ENCODE data around the gene SLC35E3.
"Not testable (repeated sequence)": the region's sequence is repeated elsewhere in the genome, so short reads cannot be mapped to it uniquely, and the experiment has no call there.

The SLC35E3 gene

DNA sequence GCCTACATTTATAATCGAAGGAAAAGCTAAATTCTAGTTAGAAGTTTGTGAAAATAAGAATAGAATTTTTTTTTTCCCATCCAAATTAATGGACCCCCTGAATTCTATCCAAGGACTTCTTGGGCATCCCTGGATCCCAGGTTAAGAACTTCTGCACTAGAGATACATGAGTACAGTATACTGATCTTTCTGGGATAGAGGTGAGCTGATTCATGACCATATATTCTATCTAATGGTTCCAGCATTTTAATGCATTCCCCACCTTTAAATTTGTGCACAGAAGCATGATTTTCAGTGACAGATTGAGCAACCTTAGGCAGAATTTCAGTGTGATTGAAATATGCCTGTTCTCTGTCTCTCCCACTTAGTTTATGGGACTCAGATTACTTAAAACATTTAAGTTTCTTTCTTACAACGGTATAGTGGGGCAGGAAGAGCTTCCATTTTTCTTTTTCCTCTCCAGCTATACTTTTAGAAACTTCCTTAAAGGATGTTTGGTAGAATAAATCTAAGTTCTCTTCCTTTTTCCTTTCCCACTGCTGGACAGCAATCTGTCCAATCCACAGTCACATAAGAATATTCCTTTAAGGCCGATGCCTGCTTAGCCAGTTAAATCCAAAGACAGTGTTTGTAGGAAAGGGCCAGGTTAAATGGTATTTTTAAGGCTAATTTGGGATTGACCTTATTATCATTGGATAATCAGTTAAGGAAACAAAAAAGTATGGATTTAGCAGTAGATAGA, 68.7 kb downstream of the SLC35E3 start:
- DNase-seq = no peak

DNA sequence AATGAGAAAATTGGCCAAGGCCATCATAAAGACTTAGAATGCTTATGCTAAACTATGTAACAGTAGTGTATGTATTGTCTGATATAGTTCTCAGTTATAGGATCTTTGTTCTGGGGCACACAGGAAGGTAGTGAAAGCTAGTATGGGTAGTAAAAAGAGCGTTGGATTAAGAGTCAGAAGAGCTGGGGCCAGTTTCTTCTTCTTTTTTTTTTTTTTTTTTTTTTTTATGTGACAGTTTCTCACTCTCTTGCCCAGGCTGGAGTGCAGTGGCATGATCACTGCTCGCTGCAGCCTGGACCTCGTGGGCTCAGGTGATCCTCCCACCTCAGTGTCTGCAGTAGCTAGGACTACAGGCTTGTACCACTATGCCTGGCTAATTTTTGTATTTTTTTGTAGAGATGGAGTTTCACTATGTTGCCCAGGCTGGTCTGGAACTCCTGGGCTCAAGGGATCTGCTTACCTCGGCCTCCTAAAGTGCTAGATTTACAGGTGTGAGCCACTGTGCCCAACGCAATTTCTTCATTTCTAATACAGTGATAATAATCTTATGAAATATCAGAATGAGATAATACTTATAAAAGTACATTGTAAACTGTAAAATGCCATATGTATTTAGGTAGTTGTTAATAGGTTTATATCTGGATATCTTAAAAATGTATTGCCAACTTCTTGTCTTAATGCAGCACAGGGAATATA, 69.4 kb downstream of the SLC35E3 start:
- no peak for DNase-seq

DNA sequence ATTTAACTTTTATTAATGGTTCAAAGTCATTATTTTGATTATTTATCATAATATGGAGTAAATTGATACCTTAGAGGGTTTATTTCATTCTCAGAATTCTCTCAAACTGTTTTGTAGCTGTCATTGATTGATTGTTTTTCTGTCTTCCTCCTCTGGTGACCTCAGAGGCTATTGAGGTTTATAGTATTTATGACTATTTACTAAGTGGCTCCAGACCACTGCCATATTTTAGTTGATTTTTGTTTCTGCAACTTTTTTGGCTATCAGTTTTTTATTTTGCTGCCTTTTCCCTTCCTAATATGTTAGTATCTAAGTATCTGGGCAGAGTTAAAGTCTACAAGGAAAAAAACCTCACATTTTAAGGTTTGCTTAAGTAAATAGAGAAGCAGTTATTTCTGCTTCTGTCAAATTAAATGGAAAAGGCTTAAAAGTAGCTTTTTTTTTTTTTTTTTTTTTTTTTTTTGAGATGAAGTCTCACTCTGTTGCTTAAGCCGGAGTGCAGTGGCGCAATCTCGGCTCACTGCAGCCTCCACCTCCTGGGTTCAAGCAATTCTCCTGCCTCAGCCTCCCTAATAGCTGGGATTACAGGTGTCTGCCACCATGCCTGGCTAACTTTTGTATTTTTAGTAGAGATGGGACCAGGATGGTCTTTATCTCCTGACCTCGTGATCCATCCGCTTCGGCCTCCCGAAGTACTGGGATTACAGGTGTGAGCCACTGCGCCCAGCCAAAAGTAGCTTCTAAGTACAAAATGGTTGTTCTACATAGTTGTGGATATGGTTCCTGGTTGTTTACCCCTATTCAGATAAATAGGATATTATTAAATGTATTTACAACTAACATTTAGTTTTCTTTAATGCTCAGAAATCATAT, 70.2 kb downstream of the SLC35E3 start:
- DNase-seq = no peak

DNA sequence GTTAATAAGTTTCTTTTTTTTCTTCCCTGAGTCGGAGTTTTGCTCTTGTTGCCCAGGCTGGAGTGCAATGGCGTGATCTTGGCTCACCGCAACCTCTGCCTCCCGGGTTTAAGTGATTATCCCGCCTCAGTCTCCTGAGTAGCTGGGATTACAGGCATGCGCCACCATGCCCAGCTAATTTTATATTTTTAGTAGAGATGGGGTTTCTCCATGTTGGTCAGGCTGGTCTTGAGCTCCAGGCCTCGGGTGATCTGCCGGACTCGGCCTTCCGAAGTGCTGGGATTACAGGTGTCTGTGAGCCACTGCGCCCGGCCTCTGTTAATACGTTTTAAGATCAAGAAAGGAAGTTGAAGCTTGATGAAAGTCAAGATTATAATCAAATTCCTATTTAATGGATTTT, 73.5 kb downstream of the SLC35E3 start:
- not testable (repeated sequence) for DNase-seq

DNA sequence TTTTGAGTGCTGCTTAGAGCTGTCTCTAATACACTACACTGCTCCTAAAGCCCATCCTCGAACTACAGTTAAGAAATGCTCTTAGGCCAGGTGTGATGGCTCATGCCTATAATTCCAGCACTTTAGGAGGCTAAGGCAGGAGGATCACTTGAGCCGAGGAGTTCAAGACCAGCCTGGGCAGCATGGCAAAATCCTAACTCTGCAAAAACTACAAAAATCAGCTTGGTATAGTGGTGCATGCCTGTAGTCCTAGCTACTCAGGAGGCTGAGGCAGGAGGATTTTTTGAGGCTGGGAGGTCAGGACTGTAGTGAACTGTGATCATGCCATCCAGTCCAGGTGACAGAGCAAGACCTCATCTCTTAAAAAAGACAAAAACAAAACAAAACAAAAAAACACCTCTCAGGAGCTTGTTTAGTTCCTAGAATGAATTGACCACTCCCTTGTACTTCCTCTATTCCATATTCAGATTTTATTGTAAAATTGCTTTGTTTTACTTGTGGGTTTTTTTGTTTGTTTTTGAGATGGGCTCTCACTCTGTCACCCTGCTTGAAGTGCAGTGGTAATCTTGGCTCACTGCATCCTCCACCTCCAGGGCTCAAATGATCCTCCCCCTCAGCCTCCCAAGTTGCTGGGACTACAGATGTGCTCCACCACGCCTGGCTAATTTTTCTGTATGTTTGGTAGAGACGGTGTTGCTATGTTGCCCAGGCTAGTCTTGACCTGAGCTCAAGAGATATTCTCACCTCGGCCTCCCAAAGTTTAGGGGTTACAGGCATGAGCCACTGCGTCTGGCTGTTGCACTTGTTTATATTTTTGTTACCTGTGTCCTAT, 75.6 kb downstream of the SLC35E3 start:
- DNase-seq = no peak

DNA sequence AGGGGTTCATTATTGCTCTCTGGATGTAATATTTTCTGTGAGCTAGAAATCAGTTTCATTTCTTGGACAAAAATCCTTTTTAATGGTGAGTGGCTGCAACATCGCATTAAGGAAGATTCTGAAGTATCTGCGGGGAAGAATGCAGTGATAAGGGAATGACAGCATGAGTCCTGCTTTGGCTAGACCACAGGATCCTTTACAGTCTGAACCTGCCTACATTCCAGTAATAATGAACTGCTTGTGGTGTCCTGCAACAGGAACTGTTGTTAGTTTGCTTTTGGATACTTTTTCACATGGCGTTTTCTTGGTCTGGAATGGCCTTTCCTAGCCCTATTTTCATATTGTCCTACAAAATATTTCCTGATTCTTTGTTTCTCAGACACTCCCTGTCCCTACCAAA, 77.7 kb downstream of the SLC35E3 start:
- no peak for DNase-seq

DNA sequence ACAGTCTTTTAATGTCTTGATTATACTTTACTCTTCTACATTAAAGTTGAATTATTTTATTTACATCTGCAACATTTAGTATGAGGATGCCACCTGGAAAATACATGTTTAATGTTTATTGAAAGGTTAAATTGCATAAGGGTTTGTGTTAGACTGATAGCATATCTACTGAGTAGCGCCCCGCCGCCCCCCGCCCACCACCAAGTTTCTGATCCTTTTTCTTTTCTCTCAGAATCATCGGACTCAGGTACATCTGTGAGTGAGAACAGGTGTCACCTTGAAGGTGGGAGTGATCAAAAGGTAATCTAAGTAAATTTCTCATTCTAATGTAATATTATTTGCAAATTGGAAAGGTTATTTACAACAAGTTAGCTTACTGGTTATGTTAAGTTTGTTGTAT, 78.2 kb downstream of the SLC35E3 start:
- no peak for DNase-seq

DNA sequence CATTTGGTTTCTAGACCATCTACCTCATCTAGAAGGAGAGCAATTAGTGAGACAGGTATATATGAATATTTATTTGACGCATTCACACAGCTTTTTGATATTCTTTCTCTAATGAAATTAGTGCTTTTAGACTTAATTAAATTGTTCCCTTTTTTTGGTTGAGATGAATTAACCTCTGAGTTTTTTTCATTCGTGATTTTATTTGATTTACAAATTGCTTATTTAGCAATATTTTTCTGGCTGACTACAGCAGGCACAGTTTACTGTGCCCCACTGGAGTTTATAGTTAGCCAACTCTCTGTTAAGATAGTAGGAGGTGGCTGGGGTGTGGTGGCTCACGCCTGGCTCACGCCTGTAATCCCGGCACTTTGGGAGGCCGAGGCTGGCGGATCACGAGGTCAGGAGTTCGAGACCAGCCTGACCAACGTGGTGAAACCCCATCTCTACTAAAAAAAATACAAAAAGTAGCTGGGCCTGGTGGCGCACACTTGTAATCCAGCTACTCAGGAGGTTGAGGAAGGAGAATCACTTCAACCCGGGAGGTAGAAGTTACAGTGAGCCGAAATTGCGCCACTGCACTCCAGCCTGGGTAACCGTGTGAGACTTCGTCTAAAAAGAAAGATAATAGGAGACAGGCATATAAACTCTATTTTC, 78.7 kb downstream of the SLC35E3 start:
- DNase-seq = no peak

DNA sequence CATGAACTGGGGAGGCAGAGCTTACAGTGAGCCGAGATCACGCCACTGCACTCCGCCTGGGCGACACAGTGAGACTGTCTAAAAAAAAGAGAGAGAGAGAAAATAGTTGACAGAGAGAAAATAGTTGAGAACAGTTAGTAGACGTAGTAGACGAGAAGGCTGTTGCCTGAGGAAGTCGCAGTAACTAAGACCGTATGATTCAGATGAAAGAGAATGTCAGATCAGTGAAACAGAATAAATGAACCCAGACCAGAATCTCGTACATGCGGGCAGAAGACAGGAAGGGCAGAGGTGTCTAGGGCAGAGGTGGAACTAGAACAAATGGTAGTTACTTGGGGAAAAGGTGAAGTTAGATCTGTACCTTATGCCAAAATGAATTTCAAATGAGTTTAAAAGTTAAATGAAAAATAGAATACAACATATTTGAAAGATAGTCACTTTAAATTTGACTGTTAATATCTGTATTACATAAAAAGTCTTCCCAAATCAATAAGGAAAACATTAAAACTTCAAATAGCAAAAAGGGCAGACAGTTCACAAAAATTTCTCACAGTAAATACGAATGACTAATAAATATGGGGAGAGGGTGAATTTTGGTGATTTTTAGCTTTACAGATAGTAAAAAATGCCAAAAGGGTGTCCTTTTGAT, 79.7 kb downstream of the SLC35E3 start:
- DNase-seq = no peak

DNA sequence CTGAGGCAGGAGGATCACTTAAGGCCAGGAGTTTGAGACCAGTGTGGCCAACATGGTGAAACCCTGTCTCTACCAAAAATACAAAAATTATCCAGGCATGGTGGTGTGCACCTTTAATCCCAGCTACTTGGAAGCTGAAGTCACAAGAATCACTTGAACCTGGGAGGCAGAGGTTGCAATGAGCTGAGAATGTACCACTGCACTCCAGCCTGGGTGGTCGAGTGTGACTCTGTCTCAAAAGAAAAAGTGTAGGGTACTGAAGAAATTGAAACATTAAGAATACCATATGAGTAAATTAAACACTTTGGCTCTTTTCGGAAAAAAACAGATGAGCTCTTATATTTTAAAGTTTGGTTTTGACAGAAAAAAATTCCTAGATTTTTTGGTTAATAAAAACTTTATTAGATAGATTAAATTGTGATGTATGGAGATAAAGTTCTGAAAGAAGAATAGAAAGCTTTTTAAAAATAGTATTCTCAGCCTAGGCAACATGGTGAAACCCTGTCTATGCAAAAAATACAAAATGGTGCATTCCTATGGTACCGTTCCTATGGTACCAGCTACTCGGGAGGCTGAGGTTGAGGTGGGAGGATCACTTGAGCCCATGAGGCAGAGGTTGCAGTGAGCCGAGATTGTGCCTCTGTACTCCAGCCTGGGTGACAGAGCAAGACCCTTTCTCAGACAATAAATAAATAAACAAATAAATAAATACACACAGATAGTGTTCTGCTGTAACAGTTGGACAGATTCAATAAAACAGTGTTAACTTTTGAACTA, 82.1 kb downstream of the SLC35E3 start:
- no peak for DNase-seq

DNA sequence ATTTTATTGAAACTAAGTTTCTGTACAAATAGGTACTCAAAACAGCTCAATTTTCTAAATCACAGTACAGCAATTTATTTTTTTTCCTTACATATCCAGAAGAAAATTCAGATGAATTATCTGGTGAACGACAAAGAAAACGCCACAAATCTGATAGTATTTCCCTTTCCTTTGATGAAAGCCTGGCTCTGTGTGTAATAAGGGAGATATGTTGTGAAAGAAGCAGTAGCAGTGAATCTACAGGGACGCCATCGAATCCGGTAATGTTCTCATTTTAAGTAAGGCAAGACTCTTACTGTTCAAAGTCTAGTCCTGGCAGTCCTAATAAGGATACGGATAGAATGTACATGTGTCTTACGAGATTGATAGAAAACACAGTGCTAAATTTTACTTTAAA, 82.7 kb downstream of the SLC35E3 start:
- no peak for DNase-seq

Measured in NCI-H1092 treated with DMSO at 0.1 percent for 48 hours (cell line).